Measurements from ENCODE around the gene COL12A1. TPM values are rescaled to one million over a fixed set of nuclear protein-coding genes. Genes with fewer than 3 reads are reported as not detected.
A peak's percentile ranks its signal among the peaks of the same experiment; 100 is the strongest.

COL12A1 gene
- total and polyA plus RNA-seq, 2 donors (not counting 3 experiments of a cell fraction or from before 2014, with no cell fraction given), result 48.5 to 89.1 TPM

- Histone ChIP-seq H3K9me3 (replicated peaks; ENCODE audit: control insufficient read depth, insufficient read depth, low read length) (no peaks in the 10 kb centered on the region), H3K4me1 (ENCODE audit: control insufficient read depth, extremely low read depth, insufficient read depth, low read length) (peaks cover 25% of the 10 kb centered on the region), H3K79me2 (ENCODE audit: control insufficient read depth, insufficient read depth, low read length) (no peaks in the 10 kb centered on the region), H3K4me3 (replicated peaks in 1 of 3; ENCODE audit: insufficient read depth in 1 of 3, low read depth in 1 of 3, low read length in 3 of 3) (no peak overlapping the region), H3K27me3 (ENCODE audit: control insufficient read depth in 2 of 2, insufficient read depth in 2 of 2, low read length in 2 of 2) (no peaks in the 10 kb centered on the region), H3K9me1 (replicated peaks; ENCODE audit: control insufficient read depth, extremely low read depth, insufficient read depth, low read length) (no peaks in the 10 kb centered on the region), H3K9ac (replicated peaks; ENCODE audit: extremely low read depth, insufficient read depth, low read length) (no peak overlapping the region), H3K4me2 (ENCODE audit: insufficient read depth, low read length) (no peak overlapping the region), H3K36me3 (ENCODE audit: control insufficient read depth in 2 of 2, extremely low read depth in 1 of 2, insufficient read depth in 2 of 2, low read length in 2 of 2) (no peaks in the 10 kb centered on the region), H4K20me1 (replicated peaks; ENCODE audit: control insufficient read depth, extremely low read depth, insufficient read depth, low read length) (no peaks in the 10 kb centered on the region), H2AFZ (ENCODE audit: low read depth, low read length) (no peak overlapping the region), H3K27ac (ENCODE audit: insufficient read depth, low read depth, low read length) (no peak overlapping the region)
- FAIRE-seq, result no peak
- DNase-seq (ENCODE audit: low read depth, low spot score), result peak; percentile 78
- BruUV-seq (replicated peaks), result no TSS peak
- dilution Hi-C loops (cut with MboI; ENCODE audit: extremely low pct_ligation_motif_present, low sequenced_read_pairs) (no loop called here), intact Hi-C loops (cut with micrococcal nuclease) (no loop called here)
- TF ChIP-seq POLR2A (IDR thresholded peaks at IDR 0.05; ENCODE audit: low read depth, low read length) (no peak), POLR2AphosphoS5 (IDR thresholded peaks at IDR 0.05; ENCODE audit: insufficient read depth, low read depth, low read length) (no peak), GATA2 (IDR thresholded peaks at IDR 0.05; ENCODE audit: insufficient read depth, insufficient read length, low read depth, low read length) (peak; percentile 84)
- TF ChIP-seq, protein P1, sequence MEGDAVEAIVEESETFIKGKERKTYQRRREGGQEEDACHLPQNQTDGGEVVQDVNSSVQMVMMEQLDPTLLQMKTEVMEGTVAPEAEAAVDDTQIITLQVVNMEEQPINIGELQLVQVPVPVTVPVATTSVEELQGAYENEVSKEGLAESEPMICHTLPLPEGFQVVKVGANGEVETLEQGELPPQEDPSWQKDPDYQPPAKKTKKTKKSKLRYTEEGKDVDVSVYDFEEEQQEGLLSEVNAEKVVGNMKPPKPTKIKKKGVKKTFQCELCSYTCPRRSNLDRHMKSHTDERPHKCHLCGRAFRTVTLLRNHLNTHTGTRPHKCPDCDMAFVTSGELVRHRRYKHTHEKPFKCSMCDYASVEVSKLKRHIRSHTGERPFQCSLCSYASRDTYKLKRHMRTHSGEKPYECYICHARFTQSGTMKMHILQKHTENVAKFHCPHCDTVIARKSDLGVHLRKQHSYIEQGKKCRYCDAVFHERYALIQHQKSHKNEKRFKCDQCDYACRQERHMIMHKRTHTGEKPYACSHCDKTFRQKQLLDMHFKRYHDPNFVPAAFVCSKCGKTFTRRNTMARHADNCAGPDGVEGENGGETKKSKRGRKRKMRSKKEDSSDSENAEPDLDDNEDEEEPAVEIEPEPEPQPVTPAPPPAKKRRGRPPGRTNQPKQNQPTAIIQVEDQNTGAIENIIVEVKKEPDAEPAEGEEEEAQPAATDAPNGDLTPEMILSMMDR (IDR thresholded peaks at IDR 0.05; ENCODE audit: extremely low read depth in 1 of 2, insufficient read depth in 1 of 2, low read depth in 1 of 2, low read length in 2 of 2), result no peak
- POLR2A ChIA-PET, result interaction anchor here (0.7 kb wide), 1 partner anchor 23 kb away, joined by 4 read pairs; no protein-coding TSS in a partner anchor
- CTCF ChIA-PET, result interaction anchor here (1.7 to 3.3 kb wide), 3 partner anchors 10 to 46 kb away, joined by 4 to 16 read pairs (median 8); no protein-coding TSS in a partner anchor
These were observed 48.5 kb downstream of the COL12A1 start for GRCh38 chr6:75157336-75157735.

GRCh38 chr6:75156186-75156878 lies 49.5 kb downstream of the COL12A1 start:
- no peaks in the 10 kb centered on the region for H3K9me1 ChIP-seq (replicated peaks; ENCODE audit: control insufficient read depth, extremely low read depth, insufficient read depth, low read length)
- peak overlapping the region; percentile 42 for H3K27ac ChIP-seq (ENCODE audit: insufficient read depth, low read depth, low read length)
- TSS peak; percentile 10 for BruUV-seq (replicated peaks)
- peak overlapping the region; percentile 75 for H3K4me2 ChIP-seq (ENCODE audit: insufficient read depth, low read length)
- TF ChIP-seq GATA2 (IDR thresholded peaks at IDR 0.05; ENCODE audit: insufficient read depth, insufficient read length, low read depth, low read length) (peak; percentile 90), MYC (IDR thresholded peaks at IDR 0.05; ENCODE audit: low read depth, low read length) (no peak), JUN (IDR thresholded peaks at IDR 0.05; ENCODE audit: borderline replicate concordance, insufficient read depth, insufficient read length, low read depth) (no peak), POLR2A (IDR thresholded peaks at IDR 0.05; ENCODE audit: low read depth, low read length) (no peak)
- H3K4me1 ChIP-seq (ENCODE audit: control insufficient read depth, extremely low read depth, insufficient read depth, low read length), result peaks cover 25% of the 10 kb centered on the region
- dilution Hi-C loops (cut with MboI; ENCODE audit: extremely low pct_ligation_motif_present, low sequenced_read_pairs) (no loop called here), intact Hi-C loops (cut with micrococcal nuclease) (no loop called here)
- no peaks in the 10 kb centered on the region for H3K9me3 ChIP-seq (replicated peaks; ENCODE audit: control insufficient read depth, insufficient read depth, low read length)
- peak; percentile 73 for DNase-seq (ENCODE audit: low read depth, low spot score)
- FAIRE-seq, result peak; percentile 65
- no peaks in the 10 kb centered on the region for H3K36me3 ChIP-seq (ENCODE audit: control insufficient read depth in 2 of 2, extremely low read depth in 1 of 2, insufficient read depth in 2 of 2, low read length in 2 of 2)
- H3K4me3 ChIP-seq (replicated peaks in 1 of 3; ENCODE audit: insufficient read depth in 1 of 3, low read depth in 1 of 3, low read length in 3 of 3), result no peak overlapping the region
- H3K9ac ChIP-seq (replicated peaks; ENCODE audit: extremely low read depth, insufficient read depth, low read length), result no peak overlapping the region
- no peaks in the 10 kb centered on the region for H3K79me2 ChIP-seq (ENCODE audit: control insufficient read depth, insufficient read depth, low read length)
- ChIA-PET CTCF (interaction anchor here (1.7 to 3.3 kb wide), 3 partner anchors 13 to 47 kb away, joined by 4 to 16 read pairs (median 4); no protein-coding TSS in a partner anchor), POLR2A (interaction anchor here (1.1 kb wide), 1 partner anchor 16 kb away, joined by 3 read pairs; no protein-coding TSS in a partner anchor)
- H4K20me1 ChIP-seq (replicated peaks; ENCODE audit: control insufficient read depth, extremely low read depth, insufficient read depth, low read length), result no peaks in the 10 kb centered on the region
- peak overlapping the region; percentile 27 for H2AFZ ChIP-seq (ENCODE audit: low read depth, low read length)
- no peaks in the 10 kb centered on the region for H3K27me3 ChIP-seq (ENCODE audit: control insufficient read depth in 2 of 2, insufficient read depth in 2 of 2, low read length in 2 of 2)

Measured in endothelial cell of umbilical vein (primary cell).